K562 (cell line): ENCODE measurements around the gene ABAT. TPM values are rescaled to one million over a fixed set of nuclear protein-coding genes. Genes with fewer than 3 reads are reported as not detected.
A peak's percentile ranks its signal among the peaks of the same experiment; 100 is the strongest.
"Not testable (repeated sequence)": the region's sequence is repeated elsewhere in the genome, so short reads cannot be mapped to it uniquely, and the experiment has no call there.

Experiments
- ATAC-seq: fragments of 200-7000 bp; cut with Tn5 transposase; 3 replicates; pipeline ENCODE4 v1.9.1; 2020; ENCODE audit warnings: moderate library complexity
- BruUV-seq: library from RNA; stranded (reverse); fragments of 400-500 nt; replicated peaks from 2 replicates; lab custom pipeline; 2021; lab: Mats Ljungman, UMichigan
- CTCF ChIA-PET: fragments of 300-600 bp; formaldehyde crosslinking; extraction: SDS; loops from one replicate; lab custom pipeline; 2021; ENCODE audit warnings: low intra/inter-chr PET ratio; lab: Yijun Ruan, JAX
- POLR2A ChIA-PET: fragments of 300-600, 350-650 bp; sonication (Branson Sonifier 250); formaldehyde crosslinking; extraction: SDS; loops from one replicate; lab custom pipeline; 2021; ENCODE audit warnings: antibody characterized with exemption, inconsistent platforms; lab: Yijun Ruan, JAX
- DNase-seq, 4 experiments: peaks; one replicate each; pipeline versions ENCODE4 v3.0.0 to v3.0.0-alpha.2; 2011 to 2018; ENCODE audit warnings: low spot score in 3 of 4, mixed read lengths in 3 of 4; ENCODE audit errors: extremely low read depth in 1 of 4
- FAIRE-seq: peaks from 2 replicates; lab custom pipeline; 2011; peaks lifted over from hg19 to GRCh38; lab: Jason Lieb, UNC
- H2AFZ ChIP-seq: 2 replicates; pipeline ENCODE4 v1.6.0; 2011; ENCODE audit warnings: low read depth, low read length, control low read depth, inconsistent platforms
- H3K27ac ChIP-seq: fragments of 200-600 bp; 3 replicates; pipeline ENCODE4 v1.8.0; 2011; ENCODE audit warnings: low read depth, mild to moderate bottlenecking, control low read depth, inconsistent platforms, low read length, moderate library complexity, mixed read lengths; ENCODE audit errors: extremely low read depth
- H3K27me3 ChIP-seq, 2 experiments: fragments of 300-600 bp in 1 of 2; 2 replicates in 1 of 2; 3 replicates in 1 of 2; pipeline versions ENCODE4 v1.6.0 to v1.8.0; 2011; ENCODE audit warnings: inconsistent platforms in 2 of 2, low read length in 2 of 2, mild to moderate bottlenecking in 1 of 2, mixed read lengths in 1 of 2, moderate library complexity in 1 of 2; ENCODE audit not compliant: control insufficient read depth in 2 of 2, insufficient read depth in 2 of 2
- H3K36me3 ChIP-seq: fragments of 300-600 bp; 3 replicates; pipeline ENCODE4 v1.8.0; 2011; ENCODE audit warnings: mild to moderate bottlenecking, low read length, inconsistent platforms; ENCODE audit not compliant: control insufficient read depth, insufficient read depth
- H3K4me1 ChIP-seq, 2 experiments: fragments of 200-600 bp in 1 of 2; replicated peaks in 1 of 2; 2 replicates in 1 of 2; 3 replicates in 1 of 2; pipeline versions ENCODE4 v1.5.1 to v1.8.0; 2011; ENCODE audit warnings: inconsistent platforms in 2 of 2, low read length in 2 of 2, mild to moderate bottlenecking in 1 of 2, mixed read lengths in 1 of 2, moderate library complexity in 1 of 2; ENCODE audit not compliant: control insufficient read depth in 2 of 2, insufficient read depth in 2 of 2
- H3K4me2 ChIP-seq: 2 replicates; pipeline ENCODE4 v1.6.1; 2011; ENCODE audit warnings: low read length, control low read depth, inconsistent platforms, mixed read lengths; ENCODE audit not compliant: insufficient read depth
- H3K4me3 ChIP-seq: fragments of 200-600 bp; sonication (generic), shearing (Covaris generic); 2 replicates; pipeline ENCODE4 v1.5.1; 2016; ENCODE audit warnings: control low read depth, inconsistent platforms
- H3K79me2 ChIP-seq: fragments of 200-600 bp; 3 replicates; pipeline ENCODE4 v1.8.0; 2011; ENCODE audit warnings: low read length, inconsistent platforms; ENCODE audit not compliant: control insufficient read depth, insufficient read depth
- H3K9ac ChIP-seq, 2 experiments: 2 replicates each; pipeline versions ENCODE4 v1.6.0 to v1.6.1; 2011; ENCODE audit warnings: low read depth in 2 of 2, low read length in 2 of 2, control low read depth in 1 of 2, inconsistent platforms in 1 of 2, mild to moderate bottlenecking in 1 of 2, mixed read lengths in 1 of 2; ENCODE audit not compliant: insufficient read depth in 1 of 2
- H3K9me1 ChIP-seq: one replicate; pipeline ENCODE4 v1.6.0; 2011; ENCODE audit warnings: inconsistent platforms, mild to moderate bottlenecking, low read length, moderate library complexity; ENCODE audit not compliant: control insufficient read depth, insufficient read depth
- H3K9me3 ChIP-seq: replicated peaks from 2 replicates; pipeline ENCODE4 v1.5.1; 2011; ENCODE audit warnings: low read depth, low read length, inconsistent platforms; ENCODE audit not compliant: control insufficient read depth, insufficient read depth
- H4K20me1 ChIP-seq: replicated peaks from 2 replicates; pipeline ENCODE4 v1.6.1; 2011; ENCODE audit warnings: low read length, inconsistent platforms, mixed read lengths; ENCODE audit not compliant: control insufficient read depth, insufficient read depth
- FOSL1 ChIP-seq: fragments of 200-800 bp; sonication (Bioruptor generic); conservative IDR thresholded peaks from 2 replicates; pipeline ENCODE4 v1.6.1; 2016; ENCODE audit warnings: missing genetic modification characterization, missing compliant biosample characterization
- JUND ChIP-seq, 2 experiments: IDR thresholded peaks; 2 replicates in 1 of 2; 3 replicates in 1 of 2; pipeline ENCODE4 v1.6.1; 2011; ENCODE audit warnings: borderline replicate concordance in 2 of 2, low read depth in 2 of 2, low read length in 2 of 2, improper control_type of control experiment in 1 of 2, missing biosample characterization in 1 of 2, missing genetic modification characterization in 1 of 2, missing genetic modification reagents in 1 of 2
- ZNF507 ChIP-seq: conservative IDR thresholded peaks from 2 replicates; pipeline ENCODE4 v1.6.1; 2017; ENCODE audit warnings: missing genetic modification characterization, missing compliant biosample characterization
- ZNF695 ChIP-seq: fragments of 450-650 bp; formaldehyde crosslinking; IDR thresholded peaks from 2 replicates; pipeline ENCODE4 v1.4.0; 2020; ENCODE audit warnings: mild to moderate bottlenecking, moderate library complexity
- ZNF77 ChIP-seq: fragments of 250-450 bp; sonication (Bioruptor Pico); IDR thresholded peaks from 2 replicates; pipeline ENCODE4 v1.5.0; 2020
- WGBS: fragments of 100-300 bp; shearing (Covaris generic); methylation state at CpG from one replicate; pipeline ENCODE4 v1.1.6; 2016; ENCODE audit warnings: low coverage, mixed read lengths; ENCODE audit not compliant: insufficient coverage; ENCODE audit errors: missing lambda C conversion rate; 5-methylcytosine and 5-hydroxymethylcytosine counted together
- in situ Hi-C: fragments of 300-500 bp; cut with MboI; formaldehyde crosslinking; loops from 4 replicates; pipeline ENCODE4 v1.15.0; 2018; ENCODE audit warnings: inconsistent platforms, mixed read lengths
- intact Hi-C: fragments of 100-400 bp; cut with micrococcal nuclease; formaldehyde crosslinking; loops from 2 replicates; pipeline ENCODE4 v1.14.2; 2022
- polyA plus RNA-seq, 8 experiments: library from polyadenylated mRNA; depleted of rRNA in 4 of 8; stranded (reverse) in 5 of 8; unstranded in 3 of 8; fragments of >200 nt; fragmentation: Nextera tagmentation in 2 of 8; fragmentation: Illumina TruSeq in 1 of 8; extraction: Ambion mirVana in 2 of 8; extraction: Trizol in 1 of 8; gene quantifications; 2 replicates each; pipeline versions ENCODE4 v1.2.1 to v1.2.3, GENCODE V29; 2011 to 2014; ENCODE audit warnings: inconsistent platforms in 1 of 8, missing spikeins in 1 of 8
- total RNA-seq, 7 experiments: library from RNA; depleted of rRNA in 6 of 7; stranded (reverse); fragments of >200 nt in 6 of 7; fragmentation: Illumina TruSeq in 2 of 7; extraction: Trizol in 2 of 7; gene quantifications; 2 replicates each; pipeline versions ENCODE4 v1.2.1 to v1.2.3, GENCODE V29; 2011 to 2021; ENCODE audit warnings: low replicate concordance in 1 of 7
- TF ChIP-seq, protein P1 (sequence below), 2 experiments: fragments of 450-650 bp in 1 of 2; sonication (generic) in 1 of 2; formaldehyde crosslinking in 1 of 2; IDR thresholded peaks in 1 of 2; conservative IDR thresholded peaks in 1 of 2; 2 replicates each; pipeline versions ENCODE4 v1.6.1 to v1.8.1; 2016 to 2023; ENCODE audit warnings: mild to moderate bottlenecking in 2 of 2, moderate library complexity in 2 of 2, inconsistent platforms in 1 of 2, missing genetic modification reagents in 1 of 2

The ABAT gene
- total and polyA plus RNA-seq, 9 of the 15 experiments (the other 6 are each of a cell fraction or from before 2014, with no cell fraction given): 0.01 to 0.49 (median 0.10) TPM

DNA sequence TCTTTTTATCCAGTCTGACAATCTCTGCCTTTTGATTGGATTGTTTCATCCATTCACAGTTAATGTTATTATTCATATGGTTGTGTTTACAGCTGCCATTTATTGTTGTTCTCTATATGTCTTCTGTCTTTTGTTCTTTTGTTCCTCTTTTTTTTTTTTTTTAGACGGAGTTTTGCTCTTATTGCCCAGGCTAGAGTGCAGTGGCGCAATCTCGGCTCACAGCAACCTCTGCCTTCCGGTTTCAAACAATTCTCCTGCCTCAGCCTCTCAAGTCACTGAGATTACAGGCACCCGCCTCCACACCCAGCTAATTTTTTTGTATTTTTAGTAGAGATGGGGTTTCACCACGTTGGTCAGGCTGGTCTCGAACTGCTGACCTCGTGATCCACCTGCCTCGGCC, 74.5 kb downstream of the ABAT start:
- TF ChIP-seq ZNF507 (tag): peak; percentile 44; the same call in 1 of the 2 replicates
- H3K36me3 ChIP-seq, H3K79me2 ChIP-seq, H3K9me1 ChIP-seq, DNase-seq, BruUV-seq, H3K27ac ChIP-seq, ATAC-seq, POLR2A ChIA-PET, H3K4me3 ChIP-seq, intact Hi-C loops, FAIRE-seq, H3K4me2 ChIP-seq, H3K9me3 ChIP-seq, H3K9ac ChIP-seq, CTCF ChIA-PET, H4K20me1 ChIP-seq, H2AFZ ChIP-seq, in situ Hi-C loops, H3K4me1 ChIP-seq: not testable (repeated sequence)
- WGBS: 0% methylated on average over 8 of the region's 9 CpGs
- H3K27me3 ChIP-seq: peaks cover 0 to 21% of the 10 kb centered on the region in 2 experiments; a peak in 2 of 5 replicates

DNA sequence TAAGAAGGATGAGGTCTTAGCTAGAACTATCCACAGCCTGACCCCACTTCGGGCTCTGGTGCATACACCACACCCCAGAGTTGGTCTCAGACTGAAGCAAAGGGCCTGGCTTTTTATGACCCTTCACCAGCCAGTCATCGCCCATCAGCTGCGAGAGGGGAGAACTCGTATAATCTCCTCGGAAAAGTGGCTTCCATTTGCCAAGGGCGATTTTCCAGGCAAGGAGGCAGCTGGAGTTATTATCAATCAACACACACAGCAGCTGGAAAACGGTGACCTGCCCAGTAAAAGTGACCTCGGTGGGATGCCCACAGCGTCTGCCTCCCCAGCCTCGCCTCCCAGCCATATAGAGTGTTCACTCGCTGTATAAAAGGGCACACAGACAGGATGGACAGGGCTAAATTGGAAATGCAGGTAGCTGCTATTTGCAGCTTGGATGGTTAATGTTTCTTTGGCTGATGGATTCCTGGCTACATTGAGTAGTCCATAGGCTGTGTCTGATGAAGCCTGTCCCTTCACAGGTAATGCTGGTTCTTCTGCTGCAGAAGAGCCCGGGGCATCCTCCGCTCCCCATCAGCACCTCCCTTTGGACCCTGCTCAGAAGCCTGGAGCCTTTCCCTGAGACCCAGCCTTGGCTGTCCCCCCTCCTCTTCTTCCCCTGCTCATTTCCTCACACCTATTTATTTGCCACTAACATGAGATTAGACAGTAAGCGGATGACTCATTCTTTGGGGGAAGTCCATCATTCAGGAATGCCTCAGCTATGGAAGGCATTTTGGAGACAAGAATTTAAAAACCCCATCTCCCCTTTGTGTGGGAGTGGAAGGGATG, 77.3 kb downstream of the ABAT start:
- H3K4me3 ChIP-seq: no peak overlapping the region
- in situ Hi-C loops (no loop called here), intact Hi-C loops (no loop called here)
- 0 out of 2 replicates have a peak, but pooled peaks cover 4% of the 10 kb centered on the region for H4K20me1 ChIP-seq
- CTCF ChIA-PET: no interaction called here
- BruUV-seq: no TSS peak
- H3K4me2 ChIP-seq: no peak overlapping the region
- H3K27me3 ChIP-seq: peaks cover 5 to 32% of the 10 kb centered on the region in 2 experiments
- FAIRE-seq (no peak), ATAC-seq (no peak), DNase-seq (no peak)
- no peaks in the 10 kb centered on the region for H3K9me3 ChIP-seq
- H2AFZ ChIP-seq: no peak overlapping the region
- no peaks in the 10 kb centered on the region for H3K79me2 ChIP-seq
- H3K9ac ChIP-seq: no peak overlapping the region
- H3K27ac ChIP-seq: no peak overlapping the region
- H3K4me1 ChIP-seq: no peaks in the 10 kb centered on the region
- no peaks in the 10 kb centered on the region for H3K9me1 ChIP-seq
- H3K36me3 ChIP-seq: no peaks in the 10 kb centered on the region
- TF ChIP-seq JUND (IDR thresholded peaks at IDR 0.05; ENCODE audit: borderline replicate concordance, low read depth, low read length): peak; percentile 49; the same call in 1 of the 2 replicates
- TF ChIP-seq JUND (tag; IDR thresholded peaks at IDR 0.05; ENCODE audit: borderline replicate concordance, low read depth, low read length): peak; percentile 37; the same call in 1 of the 3 replicates
- TF ChIP-seq ZNF695 (CRISPR knock-in tag): no peak
- peak; percentile 61 for TF ChIP-seq FOSL1 (tag)
- TF ChIP-seq, protein P1, sequence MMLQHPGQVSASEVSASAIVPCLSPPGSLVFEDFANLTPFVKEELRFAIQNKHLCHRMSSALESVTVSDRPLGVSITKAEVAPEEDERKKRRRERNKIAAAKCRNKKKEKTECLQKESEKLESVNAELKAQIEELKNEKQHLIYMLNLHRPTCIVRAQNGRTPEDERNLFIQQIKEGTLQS (IDR thresholded peaks at IDR 0.05): peak; percentile 68
- TF ChIP-seq, protein P1 (CRISPR knock-in tag; conservative IDR thresholded peaks at IDR 0.05): no peak
- TF ChIP-seq ZNF77 (CRISPR knock-in tag): no peak
- POLR2A ChIA-PET: interaction anchor here (0.6 kb wide), 1 partner anchor 66 kb away, joined by 3 read pairs; no protein-coding TSS in a partner anchor
- 4% methylated on average over 14 of the region's 14 CpGs for WGBS
